Fibroblast of peridontal ligament (primary cell): ENCODE data around the gene CARNS1.
"Not testable (repeated sequence)": the region's sequence is repeated elsewhere in the genome, so short reads cannot be mapped to it uniquely, and the experiment has no call there.

Experiments
- DNase-seq: peaks from one replicate; pipeline ENCODE4 v3.0.0-alpha.2; 2010; ENCODE audit errors: extremely low read depth

The CARNS1 gene

GRCh38 chr11:67409781-67410368 is 5.6 kb upstream of the CARNS1 start:
- DNase-seq, result no peak

GRCh38 chr11:67410369-67410831 is 5.1 kb upstream of the CARNS1 start:
- DNase-seq, result no peak

GRCh38 chr11:67410984-67411784 is 4.3 kb upstream of the CARNS1 start:
- DNase-seq, result no peak

DNA sequence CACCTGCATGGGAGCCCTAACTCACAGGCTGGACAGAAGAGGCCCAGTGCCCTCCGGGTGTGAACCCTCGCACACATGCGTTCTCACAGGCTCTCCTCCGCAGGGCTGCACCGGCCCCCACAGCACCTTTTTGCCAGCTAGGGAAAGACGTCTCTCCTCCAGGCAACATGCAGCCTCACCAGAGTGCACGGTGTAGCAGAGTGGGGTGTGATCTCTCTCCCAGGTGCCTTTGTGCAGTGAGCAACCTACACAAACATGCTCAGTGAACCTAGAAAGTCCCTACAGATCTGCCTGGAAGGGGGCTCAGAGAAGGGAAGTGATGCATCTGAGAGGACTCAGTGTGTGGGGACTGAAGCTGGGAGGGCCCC is 3.7 kb upstream of the CARNS1 start:
- DNase-seq, result no peak

GRCh38 chr11:67412495-67413179 is 2.8 kb upstream of the CARNS1 start:
- DNase-seq, result no peak

GRCh38 chr11:67413266-67413849 is 2.1 kb upstream of the CARNS1 start:
- DNase-seq, result no peak

DNA sequence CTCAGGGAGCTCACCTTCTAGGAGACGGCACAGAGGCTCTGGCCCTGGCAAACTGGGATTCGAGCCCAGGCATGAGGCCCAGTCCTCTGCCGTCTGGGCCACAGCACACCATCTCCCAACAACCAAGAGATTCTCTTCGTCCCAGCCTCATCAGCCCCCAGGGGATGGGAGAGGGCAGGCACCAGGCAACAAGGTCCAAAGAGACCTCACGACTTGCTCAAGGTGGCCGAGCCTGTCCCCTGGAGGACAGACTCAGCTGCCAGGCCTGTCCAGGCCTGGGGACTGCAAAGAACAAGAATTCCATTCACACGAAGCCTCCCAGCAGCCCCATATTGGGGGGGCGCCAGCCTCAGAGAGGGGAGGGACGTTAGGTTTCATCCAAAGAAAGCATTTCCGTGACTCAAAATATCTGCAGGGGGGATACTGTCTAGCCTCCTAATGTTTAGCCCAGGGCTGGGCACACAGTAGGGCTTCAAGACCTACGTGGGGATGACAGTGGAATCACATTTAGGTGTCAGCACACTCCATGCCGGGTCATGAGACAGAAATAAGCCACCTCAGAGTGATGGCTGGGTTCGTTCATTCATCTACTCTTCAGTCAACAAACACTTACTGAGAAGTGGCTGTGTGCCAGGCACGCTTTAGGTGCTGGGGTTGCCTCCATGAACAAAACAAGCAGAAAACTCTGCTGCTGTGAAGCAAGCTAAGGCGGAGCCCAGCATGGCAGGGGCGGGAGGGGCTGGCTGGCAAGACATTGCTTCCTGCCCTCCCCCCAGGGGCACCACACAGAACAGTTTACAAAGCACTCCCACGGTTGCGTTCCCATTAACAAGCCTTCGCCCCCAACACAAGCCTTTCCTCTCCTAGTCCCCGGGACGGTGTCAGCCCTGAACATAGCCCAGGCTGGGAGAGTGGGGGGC is 1.2 kb downstream of the CARNS1 start:
- DNase-seq, result peak; percentile 20

GRCh38 chr11:67417425-67417824 is 1.9 kb downstream of the CARNS1 start:
- DNase-seq, result no peak

GRCh38 chr11:67418476-67419281 is 3.2 kb downstream of the CARNS1 start:
- no peak for DNase-seq

- no peak for DNase-seq
These were observed 4.0 kb downstream of the CARNS1 start for GRCh38 chr11:67419325-67420049.

DNA sequence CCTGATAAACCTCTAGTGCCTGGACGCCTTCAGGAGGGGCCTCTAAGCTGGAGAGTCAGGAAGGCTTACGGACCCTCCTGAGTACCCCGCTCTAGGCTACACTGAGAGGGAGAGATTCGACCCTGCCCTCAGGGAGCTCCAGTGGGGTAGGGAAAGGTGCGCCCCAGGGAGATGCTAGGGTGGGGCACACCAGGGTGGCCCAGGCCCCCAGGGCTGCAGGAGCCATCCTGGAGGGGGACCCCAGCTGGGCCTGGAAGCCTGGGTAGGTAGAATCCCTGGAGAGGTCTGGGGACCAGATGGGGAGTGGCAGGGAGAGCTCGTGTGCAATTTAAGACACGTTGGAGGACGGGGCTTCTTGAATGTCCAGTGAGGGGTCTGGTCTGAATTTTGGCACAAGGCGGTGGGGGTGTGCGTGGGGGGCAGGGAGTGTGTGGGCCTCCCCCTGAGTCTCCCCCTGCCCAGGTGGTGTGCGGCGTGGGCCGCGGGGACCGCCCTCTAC is 4.7 kb downstream of the CARNS1 start:
- no peak for DNase-seq

- peak; percentile 67 for DNase-seq
These were observed 5.4 kb downstream of the CARNS1 start for GRCh38 chr11:67420646-67421429.

DNA sequence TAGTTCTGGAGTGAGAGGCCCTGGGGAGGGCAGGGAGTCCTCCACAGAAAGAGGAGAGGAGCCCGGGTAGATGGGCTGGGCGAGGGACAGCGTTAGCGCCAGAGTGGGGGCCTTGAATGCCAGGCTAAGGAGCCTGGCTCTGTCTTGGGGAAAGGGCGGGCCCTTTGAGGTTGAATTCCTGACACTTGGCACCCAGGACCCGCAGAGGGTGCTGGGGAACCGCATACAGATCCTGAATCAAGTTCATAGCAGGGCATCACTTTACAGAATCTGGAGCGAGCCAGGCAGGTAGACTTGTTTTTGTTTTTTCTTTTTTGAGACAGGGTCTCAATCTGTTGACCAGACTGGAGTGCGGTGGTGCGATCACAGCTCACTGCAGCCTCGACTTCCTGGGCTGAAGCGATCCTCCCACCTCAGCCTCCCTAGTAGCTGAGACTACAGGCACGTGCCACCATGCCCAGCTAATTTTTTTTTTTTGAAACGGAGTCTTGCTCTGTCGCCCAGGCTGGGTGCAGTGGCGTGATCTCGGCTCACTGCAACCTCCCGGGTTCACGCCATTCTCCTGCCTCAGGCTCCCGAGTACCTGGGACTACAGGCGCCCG is 6.1 kb downstream of the CARNS1 start:
- no peak for DNase-seq

DNA sequence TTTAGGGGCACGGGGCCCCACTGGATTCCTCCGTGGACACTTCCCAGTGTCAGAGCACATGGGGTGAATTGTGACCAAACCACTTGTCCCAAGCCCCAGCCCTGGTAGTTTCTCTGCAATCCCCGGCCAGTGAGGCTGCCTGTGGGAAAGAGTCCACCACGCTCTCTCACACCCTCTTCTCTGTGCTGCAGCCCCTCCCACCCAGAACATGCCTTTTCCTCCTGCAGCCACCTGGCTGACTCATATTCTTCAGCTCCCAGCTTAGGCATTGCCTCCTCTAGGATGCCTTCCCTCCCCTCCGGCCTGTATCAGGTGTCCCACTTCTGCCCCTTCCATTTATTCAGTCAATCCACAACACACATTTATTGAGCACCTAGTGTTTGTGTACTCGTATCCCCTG is 7.4 kb downstream of the CARNS1 start:
- no peak for DNase-seq

DNA sequence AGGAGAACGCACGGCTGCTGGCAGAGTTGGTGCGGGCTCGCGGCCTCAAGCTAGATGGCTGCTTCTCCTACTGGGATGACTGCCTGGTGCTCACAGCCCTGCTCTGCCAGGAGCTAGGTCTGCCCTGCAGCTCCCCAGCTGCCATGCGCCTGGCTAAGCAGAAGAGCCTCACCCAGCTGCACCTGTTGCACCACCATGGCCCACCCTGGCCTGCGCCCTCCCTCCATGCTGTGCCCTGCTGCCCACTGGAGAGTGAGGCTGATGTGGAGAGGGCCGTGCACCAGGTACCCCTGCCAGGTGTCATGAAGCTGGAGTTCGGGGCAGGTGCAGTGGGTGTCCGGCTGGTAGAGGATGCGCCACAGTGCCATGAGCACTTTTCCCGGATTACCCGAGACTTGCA is 8.0 kb downstream of the CARNS1 start:
- DNase-seq, result no peak

- DNase-seq, result no peak
These were observed 8.6 kb downstream of the CARNS1 start for GRCh38 chr11:67423891-67424613.

- not testable (repeated sequence) for DNase-seq
These were observed 11.9 kb downstream of the CARNS1 start for GRCh38 chr11:67427364-67427859.
